Measurements from ENCODE around the gene LASP1. TPM values are rescaled to one million over a fixed set of nuclear protein-coding genes. Genes with fewer than 3 reads are reported as not detected.

LASP1 gene
- total RNA-seq, 4 donors from 2014 or later, result 69.3 to 77.5 (median 71.1) TPM

GRCh38 chr17:38874505-38875400 is 4.9 kb downstream of the LASP1 start:
- Histone ChIP-seq H3K4me1 (peaks cover 57 to 69% of the 10 kb centered on the region in 2 donors), H3K27ac (peak overlapping the region in 2 of 3 donors; percentile 52 to 92), H3K36me3 (no peaks in the 10 kb centered on the region), H3K9me3 (no peaks in the 10 kb centered on the region), H3K4me3 (replicated peaks in 1 of 3) (no peak overlapping the region), H3K27me3 (no peaks in the 10 kb centered on the region)
- TF ChIP-seq CTCF (IDR thresholded peaks at IDR 0.05) (no peak), POLR2A (IDR thresholded peaks at IDR 0.05) (no peak)
- intact Hi-C loops (cut with DNase I), result no loop called here
- 43 to 55% methylated on average over 6 to 8 of the region's 10 CpGs for WGBS, 2 donors
- DNase-seq, result peak; percentile 39 to 44

- no peak overlapping the region for H3K4me3 ChIP-seq (replicated peaks in 1 of 3)
- DNase-seq, result no peak
- TF ChIP-seq CTCF (IDR thresholded peaks at IDR 0.05) (no peak), POLR2A (IDR thresholded peaks at IDR 0.05) (no peak)
- H3K36me3 ChIP-seq, result no peaks in the 10 kb centered on the region
- H3K27ac ChIP-seq, result peak overlapping the region in 2 of 3 donors; percentile 52 to 92
- H3K4me1 ChIP-seq, result peaks cover 65 to 78% of the 10 kb centered on the region in 2 donors
- H3K9me3 ChIP-seq, result no peaks in the 10 kb centered on the region
- intact Hi-C loops (cut with DNase I), result no loop called here
- WGBS, 2 donors, result 57 to 72% methylated on average over 5 of the region's 5 CpGs
- H3K27me3 ChIP-seq, result no peaks in the 10 kb centered on the region
Observed at GRCh38 chr17:38875477-38876075, 5.7 kb downstream of the LASP1 start.

- Histone ChIP-seq H3K9me3 (no peaks in the 10 kb centered on the region), H3K4me3 (replicated peaks in 1 of 3) (no peak overlapping the region), H3K4me1 (peaks cover 66 to 81% of the 10 kb centered on the region in 2 donors), H3K27ac (peak overlapping the region in 2 of 3 donors; percentile 38 to 56), H3K36me3 (no peaks in the 10 kb centered on the region), H3K27me3 (no peaks in the 10 kb centered on the region)
- WGBS, 2 donors, result 64 to 77% methylated on average over 5 to 6 of the region's 7 CpGs
- no peak for DNase-seq
- TF ChIP-seq CTCF (IDR thresholded peaks at IDR 0.05) (no peak), POLR2A (IDR thresholded peaks at IDR 0.05) (no peak)
- intact Hi-C loops (cut with DNase I), result no loop called here
Observed at GRCh38 chr17:38877130-38877851, 7.4 kb downstream of the LASP1 start.

- Histone ChIP-seq H3K9me3 (no peaks in the 10 kb centered on the region), H3K4me3 (replicated peaks in 1 of 3) (no peak overlapping the region), H3K4me1 (peaks cover 57 to 79% of the 10 kb centered on the region in 2 donors), H3K36me3 (no peaks in the 10 kb centered on the region), H3K27ac (peak overlapping the region; percentile 70 to 79 (median 78)), H3K27me3 (no peaks in the 10 kb centered on the region)
- intact Hi-C loops (cut with DNase I), result no loop called here
- TF ChIP-seq CTCF (IDR thresholded peaks at IDR 0.05), result no peak
- peak in 1 of 2 donors; percentile 18 for TF ChIP-seq POLR2A (IDR thresholded peaks at IDR 0.05)
- 2 to 16% methylated on average over 6 of the region's 6 CpGs for WGBS, 2 donors
- peak; percentile 68 to 73 for DNase-seq
Observed at GRCh38 chr17:38879878-38880665, 10.2 kb downstream of the LASP1 start.

Data from thyroid gland (tissue), 4 donors.